Stimulated activated CD8-positive, alpha-beta memory T cell treated with anti-CD3 and anti-CD28 coated beads, Interleukin-15, amount 100 ng/mL, for 24 hours (primary cell): Measurements from ENCODE around the gene WSCD1.

ENCODE experiments used
- DNase-seq: peaks from one replicate; pipeline ENCODE4 v3.0.0-alpha.2; 2020; ENCODE audit warnings: low read depth

WSCD1 gene

GRCh38 chr17:6086603-6087400, 16.6 kb downstream of the WSCD1 start:
- DNase-seq, result no peak

DNA sequence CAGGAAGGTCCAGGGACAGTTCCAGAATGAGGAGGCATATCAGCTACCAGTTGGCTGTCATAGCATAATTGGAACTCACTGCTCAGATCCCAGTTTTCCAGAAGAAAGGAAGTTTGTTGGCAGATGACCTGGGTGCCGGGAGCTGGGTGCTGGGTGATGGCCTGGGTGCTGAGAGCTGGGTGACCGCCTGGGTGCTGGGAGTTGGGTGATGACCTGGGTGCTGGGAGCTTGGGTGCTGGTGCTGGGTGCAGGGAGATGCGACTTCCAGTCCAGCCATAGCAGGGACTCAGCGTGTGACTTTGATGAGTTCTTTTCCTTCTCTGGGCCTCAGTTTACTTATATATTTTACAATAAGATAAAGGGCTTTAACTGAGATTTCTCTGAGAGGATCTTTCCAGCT, 18.0 kb downstream of the WSCD1 start:
- DNase-seq, result no peak

- DNase-seq, result no peak
Observed at GRCh38 chr17:6090253-6090652, 20.1 kb downstream of the WSCD1 start.

GRCh38 chr17:6092182-6092902, 22.2 kb downstream of the WSCD1 start:
- no peak for DNase-seq

- DNase-seq, result no peak
Observed at GRCh38 chr17:6092903-6093468, 22.8 kb downstream of the WSCD1 start.

DNA sequence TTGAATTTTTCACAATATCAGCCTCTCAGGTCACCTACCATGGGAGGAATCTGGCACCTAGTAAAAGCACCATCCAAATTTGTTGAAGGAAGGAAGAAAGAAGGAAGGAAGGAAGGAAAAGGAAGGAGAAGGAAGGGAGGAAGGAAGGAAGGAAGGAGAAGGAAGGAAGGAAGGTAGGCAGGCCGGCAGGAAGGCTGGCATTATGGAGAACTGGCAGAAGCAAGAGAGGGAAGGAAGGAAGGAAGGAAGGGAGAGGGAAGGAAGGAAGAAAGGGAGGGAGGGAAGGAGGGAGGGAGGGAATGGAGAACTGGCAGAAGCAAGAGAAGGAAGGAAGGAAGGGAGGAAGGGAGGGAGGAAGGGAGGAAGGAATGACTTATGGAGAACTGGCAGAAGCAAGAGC, 24.3 kb downstream of the WSCD1 start:
- DNase-seq, result no peak

DNA sequence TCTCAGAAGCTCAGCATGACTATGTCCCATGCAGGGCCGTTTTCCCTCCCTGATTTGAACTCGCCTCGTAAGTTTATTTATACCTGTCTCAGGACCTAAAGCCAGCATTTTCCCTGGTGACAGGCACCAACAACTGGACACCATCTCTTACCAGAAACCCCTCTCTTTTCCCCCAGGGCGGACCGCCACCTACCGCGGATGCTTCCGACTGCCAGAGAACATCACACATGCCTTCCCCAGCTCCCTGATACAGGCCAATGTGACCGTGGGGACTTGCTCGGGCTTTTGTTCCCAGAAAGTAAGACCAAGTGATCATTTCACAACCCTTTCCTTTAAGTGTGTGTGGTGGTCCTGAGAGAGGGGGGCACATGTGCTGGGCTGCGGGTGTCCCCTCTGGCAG, 24.7 kb downstream of the WSCD1 start:
- no peak for DNase-seq

DNA sequence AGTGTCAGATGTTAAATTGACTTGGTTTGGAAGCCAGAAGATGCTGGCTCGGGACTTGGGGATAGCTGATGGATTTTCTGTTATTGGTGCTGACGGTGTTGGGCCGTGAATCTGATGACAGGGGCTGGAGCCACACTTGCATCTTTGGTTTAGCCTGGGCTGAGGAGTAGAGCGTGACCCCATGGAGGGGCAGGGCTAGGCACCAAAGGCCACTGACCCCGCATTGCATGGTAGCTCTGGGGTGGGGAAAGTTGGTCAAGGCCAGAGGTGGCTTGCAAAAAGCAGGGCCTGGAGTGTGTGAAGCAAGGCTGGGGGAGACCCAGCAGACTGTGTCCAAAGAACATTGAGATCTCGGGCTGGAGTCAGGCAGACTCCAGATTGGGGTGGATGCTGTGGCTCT, 25.3 kb downstream of the WSCD1 start:
- DNase-seq, result no peak

- no peak for DNase-seq
Observed at GRCh38 chr17:6096201-6097004, 26.2 kb downstream of the WSCD1 start.

DNA sequence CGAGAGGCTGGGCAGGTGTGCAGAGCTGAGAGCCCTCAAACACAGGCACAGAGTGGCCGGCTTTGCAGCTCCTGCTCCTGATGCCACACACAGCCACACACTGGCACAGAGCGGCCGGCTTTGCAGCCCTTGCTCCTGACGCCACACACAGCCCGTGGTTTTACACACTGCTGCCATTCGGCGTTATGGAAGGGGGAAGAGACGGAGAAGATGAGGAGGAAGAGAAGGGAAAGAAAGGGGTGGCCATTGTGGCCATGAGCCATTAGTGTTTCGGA, 26.8 kb downstream of the WSCD1 start:
- DNase-seq, result no peak

DNA sequence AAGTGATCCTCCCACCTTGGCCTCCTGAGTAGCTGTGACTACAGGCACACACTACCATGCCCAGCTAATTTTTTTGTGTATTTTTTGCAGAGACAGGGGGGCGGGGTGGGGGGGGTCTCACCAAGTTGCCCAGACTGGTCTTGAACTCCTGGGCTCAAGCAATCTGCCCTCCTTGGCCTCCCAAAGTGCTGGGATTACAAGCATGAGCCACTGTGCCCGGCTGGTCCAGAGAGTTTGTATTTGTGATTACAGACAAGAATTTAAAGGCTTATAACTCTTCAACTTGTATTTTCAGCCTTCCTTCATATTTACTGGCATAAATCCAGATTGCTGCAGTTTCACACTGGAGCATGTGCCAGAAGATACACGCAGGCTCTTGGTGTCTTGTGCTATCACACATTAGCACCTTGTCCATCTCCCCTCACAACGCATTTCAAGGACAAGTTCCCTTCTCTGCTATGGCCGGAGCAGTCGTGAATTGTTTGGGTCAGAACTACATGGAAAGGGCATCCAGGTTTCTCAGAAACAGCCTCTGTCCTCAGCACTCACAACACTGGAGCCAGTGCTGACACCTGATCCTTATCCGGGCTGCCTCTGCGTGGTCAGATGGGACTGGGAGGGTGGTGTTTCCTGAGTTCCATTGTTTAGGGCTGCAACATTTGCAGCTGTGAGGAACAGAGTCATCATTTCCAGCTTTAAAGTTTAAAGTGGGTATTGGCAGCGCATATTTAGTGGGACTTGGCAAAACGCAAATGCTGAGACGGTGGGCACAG, 28.1 kb downstream of the WSCD1 start:
- DNase-seq, result no peak

GRCh38 chr17:6098823-6099180, 28.6 kb downstream of the WSCD1 start:
- no peak for DNase-seq

DNA sequence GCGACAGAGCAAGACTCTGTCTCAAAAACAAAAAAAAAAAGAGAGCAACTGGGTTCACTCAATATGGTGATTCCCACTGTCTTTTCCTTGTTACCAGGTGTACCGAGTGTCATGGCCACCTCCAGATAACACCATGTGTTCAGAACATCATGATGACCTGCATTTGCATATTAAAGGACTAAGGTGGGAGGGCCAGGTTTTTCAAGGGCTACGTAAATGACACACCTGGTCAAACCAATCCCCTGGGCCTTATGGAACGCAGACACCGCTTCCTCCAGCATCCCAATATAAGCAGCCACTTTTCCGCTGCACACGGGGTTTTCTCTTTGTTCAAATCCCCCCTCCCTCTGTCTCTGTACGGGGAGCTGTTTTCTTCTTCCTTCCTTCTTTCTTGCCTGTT, 29.3 kb downstream of the WSCD1 start:
- DNase-seq, result no peak

GRCh38 chr17:6100146-6100545, 30.0 kb downstream of the WSCD1 start:
- no peak for DNase-seq

GRCh38 chr17:6100891-6101500, 30.8 kb downstream of the WSCD1 start:
- DNase-seq, result no peak

DNA sequence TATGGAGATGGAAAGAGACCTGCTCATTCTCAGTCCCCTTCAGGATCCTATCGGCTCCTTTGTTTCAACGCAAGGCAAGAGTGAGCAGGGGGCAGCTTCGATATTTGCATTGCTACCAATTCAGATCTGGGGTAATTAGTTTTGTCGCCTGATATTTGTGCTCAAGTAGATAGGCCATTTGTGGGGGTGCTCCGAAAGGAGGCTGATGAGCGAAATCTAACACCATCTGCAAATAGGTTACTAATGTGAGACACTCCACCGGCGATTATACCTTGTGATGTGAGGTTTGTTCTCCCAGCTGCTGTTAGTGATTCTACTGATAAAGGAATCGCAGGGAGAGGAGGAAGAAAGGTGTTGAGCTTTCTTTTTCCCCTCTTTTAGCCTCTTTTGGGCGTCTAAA, 31.5 kb downstream of the WSCD1 start:
- DNase-seq, result no peak

- no peak for DNase-seq
Observed at GRCh38 chr17:6102615-6103014, 32.4 kb downstream of the WSCD1 start.

DNA sequence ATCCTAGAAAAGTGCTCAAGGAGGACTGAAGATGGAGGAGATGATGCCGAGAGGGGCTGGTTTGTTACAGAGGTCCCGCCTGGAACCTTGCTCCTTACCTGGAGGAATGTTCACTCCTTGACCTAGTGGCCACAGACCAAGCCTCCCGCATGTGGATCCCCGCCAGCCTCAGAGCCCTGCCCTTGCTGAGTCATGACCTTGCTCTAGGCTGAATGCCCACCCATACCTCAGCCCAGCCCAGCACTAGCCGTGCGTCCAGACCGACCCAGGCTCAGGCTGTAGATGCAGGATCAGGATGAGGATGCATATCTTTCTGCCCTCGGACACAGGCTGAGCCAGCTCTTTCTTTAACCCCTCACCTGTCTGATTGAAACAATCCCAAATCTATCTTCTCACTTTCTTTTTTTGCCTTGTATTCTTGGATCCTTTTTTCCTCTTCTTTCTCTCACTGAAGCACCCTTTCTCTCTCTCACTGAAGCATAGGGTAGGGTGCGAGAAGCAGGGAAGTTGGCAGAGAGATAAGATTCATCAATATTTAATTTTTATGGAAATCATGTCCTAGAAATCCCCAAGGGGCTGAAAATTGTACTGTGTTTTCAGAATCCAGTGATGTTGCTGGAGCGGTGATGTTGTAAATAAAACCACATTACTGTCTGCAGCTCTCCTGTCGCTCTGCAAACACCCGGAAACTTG, 34.9 kb downstream of the WSCD1 start:
- DNase-seq, result no peak

GRCh38 chr17:6105649-6106007, 35.4 kb downstream of the WSCD1 start:
- no peak for DNase-seq

DNA sequence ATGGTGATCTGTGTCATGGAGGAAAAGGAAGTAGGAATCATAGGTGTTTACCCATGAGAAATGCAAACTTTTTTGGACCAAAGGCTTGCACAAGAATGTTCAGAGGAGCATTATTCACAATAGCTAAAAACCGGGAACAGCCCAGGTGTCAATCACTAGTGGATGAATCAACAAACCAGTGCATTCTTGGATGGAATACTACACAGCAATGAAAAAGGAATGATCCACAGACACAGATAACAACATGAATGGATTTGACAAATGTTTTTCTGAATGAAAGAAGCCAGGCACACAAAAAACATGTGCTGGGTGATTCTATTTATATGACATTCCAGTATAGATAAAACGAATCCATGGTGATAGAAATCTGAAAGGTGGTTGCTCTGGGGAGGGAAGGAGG, 36.0 kb downstream of the WSCD1 start:
- DNase-seq, result no peak

GRCh38 chr17:6107791-6108190, 37.6 kb downstream of the WSCD1 start:
- DNase-seq, result no peak
